ENCODE measurements around the gene CDKN2B.

DNA sequence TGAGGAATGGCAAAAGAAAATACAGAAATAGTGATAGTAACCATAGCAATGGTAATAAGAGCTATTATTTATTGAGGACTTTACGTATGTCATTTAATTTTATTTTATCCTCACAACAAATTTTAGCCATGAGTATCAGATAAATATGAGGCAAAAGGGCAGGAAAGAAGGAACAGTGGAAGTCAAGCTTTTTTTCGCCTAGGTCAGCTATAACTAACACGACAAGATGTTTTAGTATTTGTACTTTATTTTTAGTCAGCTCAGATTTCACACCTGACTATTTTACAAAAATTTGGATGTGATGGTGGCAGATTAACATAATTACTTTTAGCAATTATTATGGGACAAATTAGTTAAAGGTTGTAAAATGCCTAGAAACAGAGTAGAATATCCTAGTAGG is 34.8 kb upstream of the CDKN2B start:
- TF ChIP-seq POLR2A (IDR thresholded peaks at IDR 0.05; ENCODE audit: low read length): no peak
- TF ChIP-seq GATA1 (IDR thresholded peaks at IDR 0.05; ENCODE audit: low read depth, low read length): no peak
